ENCODE results near the gene TYR.
"Not testable (repeated sequence)": the region's sequence is repeated elsewhere in the genome, so short reads cannot be mapped to it uniquely, and the experiment has no call there.

The TYR gene

DNA sequence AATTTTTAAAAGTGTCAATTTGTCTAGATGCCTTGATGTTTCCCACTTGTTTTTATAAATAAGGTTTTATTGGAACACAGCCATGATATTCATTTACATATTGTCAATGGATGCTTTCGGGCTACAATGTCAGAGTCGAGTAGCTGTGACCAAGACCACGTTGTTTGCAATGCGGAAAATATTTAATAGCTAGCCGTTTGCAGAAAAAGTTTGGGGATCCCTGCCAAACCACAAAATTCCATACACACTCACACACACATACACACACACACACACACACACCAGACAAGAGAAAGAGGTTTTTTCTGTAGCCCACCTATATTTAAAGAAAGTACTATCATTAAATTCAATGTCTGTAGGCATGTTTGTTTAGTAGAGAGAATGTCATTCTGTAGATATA lies 58.3 kb downstream of the TYR start:
- H3K4me3 ChIP-seq (ENCODE audit: low read depth, low read length): no peak overlapping the region
- ChIA-PET CTCF (no interaction called here), POLR2A (no interaction called here)
- no peak for DNase-seq (ENCODE audit: low read depth, low spot score)
- TF ChIP-seq, protein P1, sequence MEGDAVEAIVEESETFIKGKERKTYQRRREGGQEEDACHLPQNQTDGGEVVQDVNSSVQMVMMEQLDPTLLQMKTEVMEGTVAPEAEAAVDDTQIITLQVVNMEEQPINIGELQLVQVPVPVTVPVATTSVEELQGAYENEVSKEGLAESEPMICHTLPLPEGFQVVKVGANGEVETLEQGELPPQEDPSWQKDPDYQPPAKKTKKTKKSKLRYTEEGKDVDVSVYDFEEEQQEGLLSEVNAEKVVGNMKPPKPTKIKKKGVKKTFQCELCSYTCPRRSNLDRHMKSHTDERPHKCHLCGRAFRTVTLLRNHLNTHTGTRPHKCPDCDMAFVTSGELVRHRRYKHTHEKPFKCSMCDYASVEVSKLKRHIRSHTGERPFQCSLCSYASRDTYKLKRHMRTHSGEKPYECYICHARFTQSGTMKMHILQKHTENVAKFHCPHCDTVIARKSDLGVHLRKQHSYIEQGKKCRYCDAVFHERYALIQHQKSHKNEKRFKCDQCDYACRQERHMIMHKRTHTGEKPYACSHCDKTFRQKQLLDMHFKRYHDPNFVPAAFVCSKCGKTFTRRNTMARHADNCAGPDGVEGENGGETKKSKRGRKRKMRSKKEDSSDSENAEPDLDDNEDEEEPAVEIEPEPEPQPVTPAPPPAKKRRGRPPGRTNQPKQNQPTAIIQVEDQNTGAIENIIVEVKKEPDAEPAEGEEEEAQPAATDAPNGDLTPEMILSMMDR (IDR thresholded peaks at IDR 0.05; ENCODE audit: insufficient read depth, low read length, missing control alignments): no peak

DNA sequence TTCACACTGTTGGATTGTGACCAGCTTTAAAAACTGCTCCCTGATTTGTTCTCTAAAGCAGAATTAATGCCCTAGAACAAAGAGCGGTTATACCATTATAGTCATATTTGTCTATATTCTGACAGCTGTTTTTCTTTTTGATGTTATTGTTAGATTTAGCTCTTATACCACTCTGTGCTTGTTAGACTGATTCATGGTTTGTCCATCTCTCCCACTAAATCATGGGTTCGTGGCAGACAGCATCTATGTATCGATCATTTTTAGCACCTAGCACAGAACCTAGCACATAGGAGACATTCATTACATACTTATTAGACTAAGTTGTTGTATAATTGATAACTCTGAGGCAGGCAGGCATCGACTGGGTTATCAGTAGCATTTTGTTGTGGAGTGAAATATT lies 69.3 kb downstream of the TYR start:
- H3K4me3 ChIP-seq (ENCODE audit: low read depth, low read length); POLR2A ChIA-PET; DNase-seq (ENCODE audit: low read depth, low spot score); CTCF ChIA-PET: not testable (repeated sequence)

DNA sequence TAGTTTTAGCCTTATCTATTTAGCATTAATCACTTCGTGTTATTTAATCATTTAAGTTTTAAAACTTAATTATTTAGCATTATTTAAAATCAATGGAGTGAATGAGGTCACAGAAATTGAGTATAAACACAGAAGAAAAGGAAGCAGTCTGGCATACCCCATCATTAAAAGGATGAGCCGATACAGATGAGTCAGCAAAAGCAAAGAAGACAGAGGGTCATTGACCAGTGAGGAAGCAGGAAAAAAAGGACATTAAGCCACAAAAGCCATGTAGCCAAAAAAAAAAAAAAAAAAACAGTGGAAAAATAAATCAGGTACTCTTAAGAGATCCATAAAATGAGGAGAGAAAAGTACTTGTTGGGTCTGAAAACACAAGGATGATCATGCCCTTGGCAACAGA lies 71.5 kb downstream of the TYR start:
- no peak for DNase-seq (ENCODE audit: low read depth, low spot score)
- ChIA-PET CTCF (no interaction called here), POLR2A (no interaction called here)
- no peak overlapping the region for H3K4me3 ChIP-seq (ENCODE audit: low read depth, low read length)
- TF ChIP-seq, protein P1 (IDR thresholded peaks at IDR 0.05; ENCODE audit: insufficient read depth, low read length, missing control alignments): no peak

DNA sequence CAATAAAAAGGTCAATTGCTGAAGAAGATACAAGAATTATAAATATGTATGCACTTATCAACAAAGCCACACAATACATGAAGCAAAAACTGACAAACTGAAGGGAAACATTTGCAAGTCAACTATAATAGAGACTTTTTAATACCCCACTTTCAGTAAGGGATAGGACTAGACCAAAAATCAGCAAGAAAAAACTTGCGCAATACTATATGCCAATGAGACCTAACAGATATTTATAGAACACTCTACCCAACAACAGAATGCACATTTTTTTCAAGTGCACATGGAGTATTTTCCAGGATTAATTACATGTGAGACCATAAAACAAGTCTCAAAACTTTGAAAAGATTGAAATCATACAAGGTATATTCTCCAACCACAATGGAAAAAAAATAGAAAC lies 83.8 kb downstream of the TYR start:
- H3K4me3 ChIP-seq (ENCODE audit: low read depth, low read length); DNase-seq (ENCODE audit: low read depth, low spot score); POLR2A ChIA-PET; CTCF ChIA-PET: not testable (repeated sequence)

DNA sequence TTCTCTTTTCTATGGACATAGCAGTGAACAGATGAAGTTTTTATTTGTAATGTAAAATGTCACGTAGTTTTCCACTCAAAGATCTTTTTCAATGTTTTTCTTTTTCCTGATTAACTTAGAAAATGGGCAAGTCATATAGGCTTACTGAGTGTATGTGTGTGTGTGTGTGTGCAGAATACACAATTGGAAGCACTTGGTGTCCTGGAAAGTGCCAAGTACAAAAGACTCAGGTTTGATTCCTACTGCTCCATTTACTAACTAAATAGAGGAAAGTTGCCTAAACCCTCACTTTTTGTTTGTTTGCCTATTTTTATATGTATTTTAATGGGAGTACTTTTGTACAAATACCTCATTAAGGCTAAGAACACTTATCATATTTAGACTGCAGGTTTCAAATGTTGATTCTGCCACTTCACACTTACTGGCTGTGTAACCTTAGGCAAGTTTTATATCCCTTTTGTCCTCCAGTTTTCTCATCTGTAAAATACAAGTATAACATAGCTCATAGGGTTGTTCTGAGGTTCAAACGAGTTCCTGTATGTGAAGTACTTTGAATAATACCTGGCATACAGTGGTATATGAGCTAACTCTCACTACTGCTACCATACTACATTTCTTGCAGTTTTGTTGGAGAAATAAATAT lies 90.1 kb downstream of the TYR start:
- TF ChIP-seq, protein P1 (IDR thresholded peaks at IDR 0.05; ENCODE audit: insufficient read depth, low read length, missing control alignments): no peak
- CTCF ChIA-PET: no interaction called here
- no peak overlapping the region for H3K4me3 ChIP-seq (ENCODE audit: low read depth, low read length)

DNA sequence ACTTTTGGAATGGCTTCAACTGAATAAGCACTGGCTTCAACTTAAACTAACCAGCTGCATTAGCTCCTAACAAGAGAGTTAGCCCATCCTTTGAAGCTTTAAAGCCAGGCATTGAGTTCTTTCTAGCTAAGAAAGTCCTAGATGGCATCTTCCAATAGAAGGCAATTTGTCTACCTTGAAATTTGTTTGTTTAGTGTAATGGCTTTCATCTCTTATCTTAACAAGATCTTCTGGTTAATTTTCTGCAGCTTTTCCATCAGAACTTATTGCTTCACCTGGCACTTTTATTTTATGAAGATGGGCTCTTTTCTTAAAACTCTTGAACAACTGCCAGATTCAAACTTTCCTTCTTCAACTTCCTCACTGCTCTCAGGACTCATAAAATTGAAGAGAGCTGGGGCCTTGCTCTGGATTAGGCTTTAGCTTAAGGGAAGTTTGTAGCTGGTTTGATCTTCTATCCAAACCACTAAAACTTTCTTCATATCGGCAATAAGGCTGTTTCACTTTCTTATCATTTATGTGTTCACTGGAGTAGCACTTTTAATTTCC lies 94.9 kb downstream of the TYR start:
- H3K4me3 ChIP-seq (ENCODE audit: low read depth, low read length); CTCF ChIA-PET; DNase-seq (ENCODE audit: low read depth, low spot score); POLR2A ChIA-PET: not testable (repeated sequence)

More for the DNA sequence above, 90.1 kb downstream of the TYR start:
- POLR2A ChIA-PET: no interaction called here
- DNase-seq (ENCODE audit: low read depth, low spot score): no peak

DNA sequence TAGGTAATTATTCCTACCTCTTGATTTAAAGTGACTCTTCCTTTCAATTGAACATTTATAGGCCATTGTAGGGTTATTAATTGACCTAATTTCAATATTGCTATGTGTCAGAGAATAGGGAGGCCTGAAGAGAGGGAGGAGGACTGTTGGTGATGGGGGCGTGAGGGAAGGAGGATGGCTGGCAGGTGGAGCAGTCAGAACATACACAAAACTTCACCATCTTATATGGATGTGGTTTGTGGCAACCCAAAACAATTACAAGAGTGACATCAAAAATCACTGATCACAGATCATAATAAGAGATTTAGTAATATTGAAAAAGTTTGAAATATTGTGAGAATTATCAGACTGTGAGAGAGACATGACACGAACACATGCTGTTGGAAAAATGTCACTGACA lies 95.5 kb downstream of the TYR start:
- DNase-seq (ENCODE audit: low read depth, low spot score); POLR2A ChIA-PET; CTCF ChIA-PET; H3K4me3 ChIP-seq (ENCODE audit: low read depth, low read length): not testable (repeated sequence)

DNA sequence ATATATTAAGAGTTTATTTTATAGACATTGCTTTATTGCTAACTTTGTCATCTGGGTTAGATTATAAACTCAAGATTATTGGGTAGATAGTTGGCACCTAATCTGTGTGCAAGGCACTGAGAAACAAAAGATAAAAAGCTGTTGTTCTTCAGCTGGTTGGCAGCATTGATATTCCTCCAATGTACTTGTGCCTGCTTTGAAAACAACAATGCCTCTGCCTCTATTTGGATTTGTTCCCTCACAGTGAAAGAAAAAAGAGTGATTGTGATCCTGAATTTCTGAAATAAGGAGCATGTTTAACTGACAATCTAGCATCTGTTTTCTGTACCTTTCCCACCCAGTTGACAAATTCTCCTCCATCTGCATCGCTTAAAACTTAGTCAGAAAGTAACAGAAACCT lies 98.3 kb downstream of the TYR start:
- CTCF ChIA-PET: no interaction called here
- TF ChIP-seq, protein P1 (IDR thresholded peaks at IDR 0.05; ENCODE audit: insufficient read depth, low read length, missing control alignments): no peak
- DNase-seq (ENCODE audit: low read depth, low spot score): no peak
- POLR2A ChIA-PET: no interaction called here
- no peak overlapping the region for H3K4me3 ChIP-seq (ENCODE audit: low read depth, low read length)
